Measurements from ENCODE around the gene TAOK3.
"Not testable (repeated sequence)": the region's sequence is repeated elsewhere in the genome, so short reads cannot be mapped to it uniquely, and the experiment has no call there.

The TAOK3 gene

GRCh38 chr12:118135788-118136558, 236.7 kb downstream of the TAOK3 start, which contains the start of gene PEBP1:
Gene PEBP1 (plus strand): TSS chr12:118136124. CDS start chr12:118136210, 86 bp downstream.
- DNase-seq (ENCODE audit: low read depth), result peak; percentile 72
- peak within 1 kb of the TSS; percentile 97 for H3K4me3 ChIP-seq (ENCODE audit: low read depth, low read length)

DNA sequence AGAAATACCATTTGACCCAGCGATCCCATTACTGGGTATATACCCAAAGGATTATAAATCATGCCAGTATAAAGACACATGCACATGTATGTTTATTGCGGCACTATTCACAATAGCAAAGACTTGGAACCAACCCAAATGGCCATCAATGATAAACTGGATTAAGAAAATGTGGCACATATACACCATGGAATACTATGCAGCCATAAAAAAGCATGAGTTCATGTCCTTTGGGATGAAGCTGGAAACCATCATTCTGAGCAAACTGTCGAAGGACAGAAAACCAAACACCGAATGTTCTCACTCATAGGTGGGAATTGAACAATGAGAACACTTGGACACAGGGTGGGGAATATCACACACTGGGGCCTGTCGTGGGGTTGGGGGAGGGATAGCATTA, 243.3 kb downstream of the TAOK3 start:
- not testable (repeated sequence) for H3K4me3 ChIP-seq (ENCODE audit: low read depth, low read length); DNase-seq (ENCODE audit: low read depth)

More at GRCh38 chr12:118135788-118136558, 236.7 kb downstream of the TAOK3 start, which contains the start of gene PEBP1:
- no peak for TF ChIP-seq CTCF (IDR thresholded peaks at IDR 0.05; ENCODE audit: low read depth, low read length, missing control alignments)

DNA sequence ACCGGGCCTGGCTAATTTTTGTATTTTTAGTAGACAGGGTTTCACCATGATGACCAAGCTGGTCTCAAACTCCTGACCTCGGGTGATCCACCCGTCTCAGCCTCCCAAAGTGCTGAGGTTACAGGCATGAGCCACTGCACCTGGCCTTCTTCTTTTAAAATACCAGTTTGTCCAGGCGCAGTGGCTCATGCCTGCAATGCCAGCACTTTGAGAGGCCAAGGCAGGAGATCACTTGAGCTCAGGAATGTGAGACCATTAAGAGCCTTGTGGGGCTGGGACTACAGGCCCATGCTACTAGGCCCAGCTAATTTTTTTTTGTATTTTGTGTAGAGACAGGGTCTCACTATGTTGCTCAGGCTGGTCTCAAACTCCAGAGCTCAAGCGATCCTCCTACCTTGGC, 244.8 kb downstream of the TAOK3 start:
- no peak overlapping the region for H3K4me3 ChIP-seq (ENCODE audit: low read depth, low read length)
- DNase-seq (ENCODE audit: low read depth), result no peak
- no peak for TF ChIP-seq CTCF (IDR thresholded peaks at IDR 0.05; ENCODE audit: low read depth, low read length, missing control alignments)

DNA sequence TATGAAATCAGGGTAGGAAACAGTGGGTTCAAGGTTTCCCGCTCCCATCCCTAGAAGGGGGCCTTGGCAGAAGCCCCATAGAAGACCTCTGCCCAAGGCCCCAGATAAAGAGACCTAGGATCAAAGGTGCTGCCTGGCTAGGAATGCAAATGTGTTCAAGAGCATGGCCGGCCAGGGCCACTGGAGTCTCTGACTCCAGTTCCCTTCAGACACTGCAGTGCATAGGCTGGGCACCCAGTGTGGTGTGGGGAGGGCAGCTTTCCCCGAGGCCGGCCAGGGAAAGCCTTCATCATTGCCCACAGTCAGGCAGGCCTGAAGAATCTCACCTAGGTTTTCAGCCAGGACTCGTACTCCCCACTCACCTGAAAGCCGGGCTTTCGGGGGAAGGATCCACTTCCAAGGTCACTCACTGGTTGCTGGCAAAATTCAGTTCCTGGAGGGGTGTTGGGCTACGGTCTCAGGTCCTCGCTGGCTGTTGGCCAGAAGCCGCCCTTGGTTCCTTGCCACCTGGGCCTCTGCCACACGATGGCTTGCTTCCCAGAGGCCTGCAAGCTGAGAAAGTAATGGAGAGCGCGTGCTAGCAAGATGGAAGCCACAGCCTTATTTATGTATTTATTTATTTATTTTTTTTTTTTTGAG, 246.5 kb downstream of the TAOK3 start:
- H3K4me3 ChIP-seq (ENCODE audit: low read depth, low read length), result no peak overlapping the region
- no peak for TF ChIP-seq CTCF (IDR thresholded peaks at IDR 0.05; ENCODE audit: low read depth, low read length, missing control alignments)
- no peak for DNase-seq (ENCODE audit: low read depth)

- TF ChIP-seq CTCF (IDR thresholded peaks at IDR 0.05; ENCODE audit: low read depth, low read length, missing control alignments), result no peak
- DNase-seq (ENCODE audit: low read depth), result no peak
- no peak overlapping the region for H3K4me3 ChIP-seq (ENCODE audit: low read depth, low read length)
Measured at GRCh38 chr12:118125743-118126118, 247.0 kb downstream of the TAOK3 start.

DNA sequence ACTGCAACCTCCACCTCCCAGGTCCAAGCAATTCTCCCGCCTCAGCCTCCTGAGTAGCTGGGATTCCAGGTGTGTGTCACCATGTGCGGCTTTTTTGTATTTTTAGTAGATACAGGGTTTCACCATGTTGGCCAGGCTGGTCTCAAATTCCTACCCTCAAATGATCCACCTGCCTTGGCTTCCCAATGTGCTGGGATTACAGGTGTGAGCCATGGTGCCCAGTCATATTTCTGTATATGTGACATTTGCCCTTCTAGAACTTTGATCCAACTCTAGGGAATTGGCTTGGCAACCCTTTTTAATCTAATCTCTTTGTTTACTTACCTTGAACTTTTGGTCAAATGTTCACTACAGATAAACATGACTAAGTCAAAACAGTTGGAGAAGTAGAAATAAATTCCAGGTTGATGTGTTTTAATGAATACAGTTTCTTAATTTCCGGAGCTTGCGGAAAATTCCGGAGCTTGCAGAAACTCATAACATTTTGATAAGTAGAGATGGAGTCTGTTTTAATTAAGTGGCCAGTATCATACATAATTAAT, 248.3 kb downstream of the TAOK3 start:
- DNase-seq (ENCODE audit: low read depth), result no peak
- no peak overlapping the region for H3K4me3 ChIP-seq (ENCODE audit: low read depth, low read length)
- no peak for TF ChIP-seq CTCF (IDR thresholded peaks at IDR 0.05; ENCODE audit: low read depth, low read length, missing control alignments)

GRCh38 chr12:118122264-118122663, 250.4 kb downstream of the TAOK3 start:
- no peak for DNase-seq (ENCODE audit: low read depth)
- H3K4me3 ChIP-seq (ENCODE audit: low read depth, low read length), result no peak overlapping the region
- TF ChIP-seq CTCF (IDR thresholded peaks at IDR 0.05; ENCODE audit: low read depth, low read length, missing control alignments), result no peak
